Activated T-helper 1 cell treated with anti-CD3 and anti-CD28 coated beads, Interleukin-2, amount 50 U/mL, for 16 hours (primary cell): ENCODE data around the gene HIRA.
A peak's percentile ranks its signal among the peaks of the same experiment; 100 is the strongest.
"Not testable (repeated sequence)": the region's sequence is repeated elsewhere in the genome, so short reads cannot be mapped to it uniquely, and the experiment has no call there.

ENCODE experiments used
- DNase-seq, 2 donors: peaks; one replicate each; pipeline ENCODE4 v3.0.0-alpha.2; 2020; ENCODE audit warnings: low read depth in 1 of 2, low spot score in 1 of 2

HIRA gene

DNA sequence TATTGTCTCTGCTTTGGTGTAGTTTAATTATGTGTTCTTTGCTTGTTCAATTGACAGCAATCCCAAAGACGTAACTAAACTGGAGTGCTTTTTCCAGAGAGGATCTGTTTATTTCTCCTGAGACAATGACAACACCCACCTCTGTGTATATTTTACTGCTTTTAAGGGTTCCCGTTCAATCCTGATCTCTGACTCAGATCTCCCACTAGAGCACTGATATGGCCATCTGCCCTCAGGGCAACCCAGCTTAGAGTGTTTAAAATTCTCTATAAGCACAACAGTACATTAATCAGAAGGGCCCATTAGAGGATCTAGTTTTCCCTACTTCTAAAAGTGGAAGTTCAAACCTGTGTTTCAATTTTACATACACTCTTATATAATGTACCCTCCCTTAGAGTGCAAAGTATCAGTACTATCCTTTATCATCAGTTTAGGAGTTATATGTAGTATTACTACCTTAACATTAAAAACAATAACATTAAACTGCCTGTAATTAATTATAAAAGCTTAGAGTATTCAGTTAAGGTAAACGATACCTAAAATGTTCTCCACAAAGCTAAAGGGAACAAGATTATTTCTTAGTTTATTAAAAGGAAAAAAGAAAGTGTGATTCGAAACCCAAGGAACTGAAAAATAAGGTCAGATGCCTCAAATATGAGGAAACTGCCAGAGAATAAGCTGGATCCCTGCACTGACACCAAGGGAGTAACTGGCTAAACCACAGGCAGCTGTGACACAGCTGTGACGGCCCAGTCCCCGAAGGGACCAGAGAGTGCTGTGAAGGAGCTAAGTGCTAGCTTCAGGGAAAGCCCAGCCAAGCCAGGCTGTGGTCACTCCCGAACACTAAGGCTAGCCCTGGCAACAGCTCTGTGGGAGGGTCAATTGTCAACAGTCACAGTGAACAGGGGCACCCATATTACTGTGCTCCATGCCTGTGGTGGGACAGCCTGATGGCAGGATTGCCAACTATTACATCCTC is 32.2 kb upstream of the HIRA start:
- no peak for DNase-seq

GRCh38 chr22:19463008-19463407 is 31.5 kb upstream of the HIRA start:
- DNase-seq, result no peak

- DNase-seq, result no peak
Measured at GRCh38 chr22:19461506-19461905, 30.0 kb upstream of the HIRA start.

GRCh38 chr22:19460036-19460435 is 28.5 kb upstream of the HIRA start:
- no peak for DNase-seq

DNA sequence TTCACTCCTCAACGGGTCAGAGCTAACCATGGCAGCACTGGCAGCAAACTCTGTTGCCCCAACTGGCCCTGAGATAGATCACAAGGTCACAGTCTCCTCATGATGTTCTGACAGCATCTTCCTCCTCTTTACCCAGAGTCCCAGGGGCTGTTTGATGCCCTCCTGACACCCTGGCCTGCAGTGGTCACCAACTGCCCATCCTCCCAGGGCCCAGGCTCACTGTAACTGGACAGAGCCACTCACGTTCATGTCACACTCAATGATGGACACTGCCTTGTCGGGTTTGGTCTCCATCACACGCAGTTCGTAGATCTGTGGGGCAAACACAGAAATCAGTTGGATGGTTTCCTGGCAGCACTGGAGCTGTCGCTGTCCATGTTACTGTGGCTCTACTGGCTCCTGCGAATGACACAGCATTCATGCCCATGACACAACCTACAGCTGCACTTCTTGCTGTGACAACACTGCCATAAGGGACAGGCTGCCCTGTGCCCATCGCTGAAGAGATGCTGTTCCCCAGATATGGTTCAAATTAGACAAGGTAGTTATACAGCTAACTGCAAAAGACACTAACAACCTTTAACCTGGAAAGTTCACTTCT is 26.4 kb upstream of the HIRA start:
- DNase-seq, result no peak

GRCh38 chr22:19456541-19456940 is 25.0 kb upstream of the HIRA start:
- DNase-seq, result no peak

GRCh38 chr22:19455585-19456370 is 24.2 kb upstream of the HIRA start:
- no peak for DNase-seq

DNA sequence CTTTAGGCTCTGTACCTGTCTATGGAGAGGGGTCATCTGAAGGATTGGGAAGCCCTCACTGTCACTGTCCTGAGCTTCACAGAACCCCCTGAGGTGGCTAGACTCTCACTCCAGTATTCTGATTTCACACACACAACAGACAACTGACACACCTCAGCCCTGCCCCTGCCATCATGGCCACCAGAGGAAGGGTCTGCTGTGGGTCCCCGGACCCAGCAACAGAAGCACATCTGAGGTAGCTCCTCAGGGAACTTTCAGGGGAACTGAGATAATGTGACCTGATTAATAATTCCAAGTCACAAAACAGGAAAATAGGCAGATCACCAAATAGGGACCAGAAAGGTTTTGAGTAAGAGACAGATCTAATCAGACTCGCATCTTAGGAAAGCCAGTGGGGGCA is 23.5 kb upstream of the HIRA start:
- no peak for DNase-seq

DNA sequence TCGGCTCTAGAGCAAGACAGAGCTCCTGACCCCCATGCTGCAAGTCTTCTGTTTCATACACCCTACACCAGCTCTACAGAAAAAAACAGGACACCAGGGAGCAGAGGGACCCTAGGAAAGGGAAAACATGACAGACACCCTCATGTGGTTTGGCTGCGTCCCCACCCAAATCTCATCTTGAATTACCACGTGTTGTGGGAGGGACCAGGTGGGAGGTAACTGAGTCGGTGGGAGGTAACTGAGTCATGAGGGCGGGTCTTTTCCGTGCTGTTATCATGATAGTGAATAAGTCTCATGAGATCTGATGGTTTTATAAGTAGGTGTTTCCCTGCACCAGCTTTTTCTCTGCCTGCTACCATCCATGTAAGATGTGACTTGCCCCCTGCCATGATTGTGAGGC is 22.6 kb upstream of the HIRA start:
- DNase-seq, result no peak

DNA sequence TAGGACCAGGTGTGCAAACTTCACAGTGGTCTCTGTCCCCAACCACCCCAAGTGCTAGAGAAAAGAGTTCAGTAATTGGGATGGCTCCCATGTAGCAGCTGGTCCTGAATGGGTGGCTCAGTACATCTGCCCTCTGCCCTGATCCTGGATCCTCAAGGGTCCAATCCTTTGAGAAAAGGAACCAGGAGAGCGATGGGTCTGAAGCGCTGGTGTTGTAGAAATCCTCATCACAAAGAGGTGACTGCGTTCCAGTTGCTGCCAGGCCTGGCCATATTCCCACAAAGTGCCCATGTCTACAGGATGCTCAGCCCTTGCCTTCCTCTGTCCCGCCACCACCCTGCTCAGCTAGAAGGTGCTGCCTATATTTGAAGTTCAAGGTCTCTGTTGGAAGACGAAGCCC is 22.2 kb upstream of the HIRA start:
- DNase-seq, result no peak

- DNase-seq, result no peak
Measured at GRCh38 chr22:19451570-19451969, 20.0 kb upstream of the HIRA start.

GRCh38 chr22:19450363-19451175 is 19.0 kb upstream of the HIRA start:
- DNase-seq, result no peak

DNA sequence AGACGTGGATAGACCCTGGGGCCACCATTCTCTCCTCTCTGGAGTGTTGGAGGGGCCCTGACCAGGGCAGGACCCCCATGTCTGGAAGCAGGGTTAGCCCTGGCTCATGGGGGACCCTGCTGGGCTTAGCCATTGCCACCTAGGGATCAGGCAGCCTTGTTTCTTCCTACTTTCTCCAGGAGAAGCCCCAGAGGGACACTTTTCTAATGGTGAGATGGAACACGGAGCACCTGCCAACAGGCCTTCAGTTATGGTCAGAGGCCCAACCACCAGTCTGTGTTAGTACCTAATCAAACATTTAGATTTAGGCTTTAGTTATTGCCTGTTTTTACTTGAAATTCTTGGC is 17.9 kb upstream of the HIRA start:
- DNase-seq, result no peak

GRCh38 chr22:19448739-19449421 is 17.3 kb upstream of the HIRA start:
- DNase-seq, result no peak

DNA sequence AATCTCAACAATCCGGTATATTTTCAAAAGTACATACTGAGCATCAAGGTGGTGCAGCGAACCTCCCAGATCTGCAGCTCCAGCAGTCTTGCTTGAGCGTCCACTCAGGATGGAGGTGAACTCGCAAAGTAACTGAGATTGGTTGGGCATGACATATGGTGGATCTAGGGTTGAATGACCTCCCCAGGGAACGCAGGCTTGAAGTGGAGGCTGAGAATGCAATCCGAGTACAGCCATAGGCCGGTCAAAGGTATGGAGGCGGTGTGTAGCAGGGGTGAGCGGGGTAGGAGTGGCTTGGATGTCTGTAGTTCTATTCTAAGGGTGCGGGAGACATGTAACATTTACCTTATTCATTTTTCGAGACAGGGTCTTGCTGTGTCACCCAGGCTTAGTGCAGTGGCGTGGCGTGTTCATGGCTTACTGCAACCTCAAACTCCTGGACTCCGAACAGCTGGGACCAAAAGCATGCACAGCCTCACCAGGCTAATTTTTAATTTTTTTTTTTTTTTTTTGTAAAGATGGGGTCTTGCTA is 16.6 kb upstream of the HIRA start:
- DNase-seq, result no peak

- peak; percentile 67 to 83 for DNase-seq
Measured at GRCh38 chr22:19447330-19448075, 16.0 kb upstream of the HIRA start, which contains the start of gene C22orf39. C22orf39 (minus strand) TSS chr22:19447711; CDS start chr22:19447688, 23 bp downstream.

DNA sequence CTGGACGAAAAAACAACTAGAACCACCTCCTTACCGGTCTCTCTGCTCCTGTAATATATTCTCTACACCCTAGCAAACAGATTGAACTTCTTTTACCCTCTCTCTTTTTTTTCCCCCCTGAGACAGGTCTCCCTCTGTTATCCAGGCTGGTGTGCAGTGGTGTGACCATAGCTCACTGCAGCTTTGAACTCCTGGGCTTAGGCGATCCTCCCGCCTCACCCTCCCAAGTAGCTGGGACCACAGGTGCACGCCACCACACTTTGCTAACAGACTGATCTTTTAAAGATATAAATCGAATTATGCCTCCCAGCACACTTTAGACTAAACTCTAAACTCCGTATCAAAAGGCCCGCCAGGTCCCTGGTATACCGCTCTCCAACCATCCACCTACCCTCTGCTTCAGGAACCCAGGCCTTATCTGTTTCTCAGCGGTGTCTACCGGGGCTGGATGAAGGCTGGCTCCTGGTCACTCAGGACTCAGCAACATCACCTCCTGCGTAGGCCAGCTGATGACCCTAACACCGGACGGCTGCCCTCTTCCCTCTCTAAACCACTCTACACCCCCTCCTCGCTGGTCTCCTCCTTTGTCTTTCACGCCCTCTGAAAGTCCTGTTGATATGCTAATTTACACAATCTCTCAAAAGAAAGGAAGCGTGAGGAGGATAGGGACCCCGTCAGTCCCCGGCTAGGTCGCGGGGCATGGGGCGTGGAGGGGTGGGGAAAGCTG is 15.2 kb upstream of the HIRA start:
- DNase-seq, result no peak

GRCh38 chr22:19445279-19445982 is 13.9 kb upstream of the HIRA start:
- not testable (repeated sequence) for DNase-seq
